ENCODE measurements around the gene ADORA1.

DNA sequence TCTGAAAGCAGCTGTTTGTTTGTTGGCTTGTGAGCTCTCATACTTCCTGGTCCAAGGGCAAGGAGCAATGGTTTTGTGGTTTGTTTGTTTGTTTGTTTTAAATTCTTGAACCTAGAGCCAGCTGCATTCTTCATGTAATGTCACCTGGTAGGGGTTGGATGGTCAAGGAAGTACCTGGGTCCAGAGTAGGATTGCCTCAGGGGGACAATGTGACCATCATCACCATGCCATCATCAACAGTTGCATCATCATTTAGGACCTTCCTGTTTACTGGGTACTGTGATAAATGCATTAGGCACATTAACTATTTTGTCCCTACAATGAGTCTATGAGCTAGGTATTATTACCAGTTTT is 27.0 kb upstream of the ADORA1 start:
- TF ChIP-seq EZH2 (IDR thresholded peaks at IDR 0.05; ENCODE audit: borderline replicate concordance, low read length) (no peak), CTCF (IDR thresholded peaks at IDR 0.05; ENCODE audit: low read length) (no peak)

Data from OCI-LY1 (cell line).